Stimulated activated CD4-positive, alpha-beta T cell treated with anti-CD3 and anti-CD28 coated beads, Interleukin-1b, Interleukin-23, amount 100 ng/mL, for 48 hours (primary cell): ENCODE data around the gene CHST10.

ENCODE experiments used
- DNase-seq: peaks from one replicate; pipeline ENCODE4 v3.0.0-alpha.2; 2020

The CHST10 gene

GRCh38 chr2:100412881-100413321, 4.6 kb downstream of the CHST10 start:
- DNase-seq: no peak

DNA sequence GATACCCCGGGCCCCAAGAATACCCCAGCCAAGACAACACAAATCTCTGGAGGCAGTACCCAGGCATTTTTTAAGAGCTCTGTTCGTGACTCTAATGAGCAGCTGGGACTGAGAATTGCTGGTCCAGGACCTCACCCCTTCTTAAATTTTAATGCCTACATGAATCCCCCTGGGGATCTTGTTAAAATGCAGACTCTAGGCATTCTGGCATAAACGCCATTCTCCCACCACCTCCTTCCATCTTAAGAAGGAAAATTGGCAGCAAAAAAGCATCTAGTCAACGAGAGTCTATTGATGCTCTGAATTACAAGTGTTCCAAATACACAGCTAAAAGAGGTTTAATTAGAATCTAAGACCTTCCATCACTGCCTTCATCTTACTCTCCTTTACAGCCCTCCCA, 5.0 kb downstream of the CHST10 start:
- no peak for DNase-seq

DNA sequence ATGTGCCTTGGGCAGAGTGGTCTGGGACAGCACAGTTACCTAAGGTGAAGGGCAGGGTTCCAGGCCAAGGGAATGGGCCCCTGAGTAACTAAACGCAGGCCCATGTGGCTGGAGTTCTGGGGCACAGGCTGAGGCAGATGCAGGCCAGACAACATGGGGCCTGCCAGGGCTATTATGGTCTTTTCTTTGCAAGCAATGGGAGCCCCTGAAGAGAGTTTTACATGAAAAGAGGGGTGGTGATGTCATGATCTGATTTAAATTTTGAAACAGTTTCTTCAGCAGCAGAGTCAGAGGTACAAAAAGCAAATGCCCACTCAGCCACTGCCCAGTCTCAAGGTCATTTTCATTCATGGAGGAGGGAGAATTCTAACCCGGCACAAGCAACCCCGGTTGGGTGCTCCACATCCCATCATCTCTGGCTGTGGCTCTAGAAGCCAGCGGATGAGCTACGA, 5.6 kb downstream of the CHST10 start:
- DNase-seq: no peak

DNA sequence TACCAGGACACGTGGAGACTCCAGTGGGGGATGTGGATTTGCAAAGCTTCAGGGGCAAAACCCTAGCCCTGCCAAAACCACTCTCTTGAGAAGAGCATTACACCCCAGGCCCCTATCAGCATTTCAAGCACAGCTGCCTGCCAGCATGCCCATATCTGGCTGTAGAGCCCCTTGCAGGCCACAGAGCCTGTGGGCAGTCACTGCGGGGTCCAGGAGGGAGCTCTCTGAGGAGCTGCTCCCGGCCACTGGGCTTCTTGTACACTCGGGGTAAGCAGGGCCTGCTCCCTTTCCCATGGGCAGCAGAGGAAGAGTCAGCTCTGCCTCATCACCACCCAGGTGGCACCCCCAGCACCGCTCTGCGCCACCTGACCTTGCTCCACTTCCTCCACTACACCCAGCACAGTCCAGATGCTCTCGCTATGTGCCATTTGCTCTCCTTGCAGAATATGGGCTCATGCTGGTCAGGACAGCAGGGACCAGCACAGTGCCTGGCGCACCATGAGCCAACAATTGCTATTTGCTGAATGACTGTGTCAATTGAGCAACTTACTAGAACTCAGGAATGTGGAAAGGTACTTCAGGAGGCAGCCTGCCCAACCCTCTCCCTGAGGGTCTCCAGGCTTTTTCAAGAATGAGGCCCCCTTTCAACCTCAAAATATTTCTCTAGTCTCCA, 7.4 kb downstream of the CHST10 start:
- no peak for DNase-seq

DNA sequence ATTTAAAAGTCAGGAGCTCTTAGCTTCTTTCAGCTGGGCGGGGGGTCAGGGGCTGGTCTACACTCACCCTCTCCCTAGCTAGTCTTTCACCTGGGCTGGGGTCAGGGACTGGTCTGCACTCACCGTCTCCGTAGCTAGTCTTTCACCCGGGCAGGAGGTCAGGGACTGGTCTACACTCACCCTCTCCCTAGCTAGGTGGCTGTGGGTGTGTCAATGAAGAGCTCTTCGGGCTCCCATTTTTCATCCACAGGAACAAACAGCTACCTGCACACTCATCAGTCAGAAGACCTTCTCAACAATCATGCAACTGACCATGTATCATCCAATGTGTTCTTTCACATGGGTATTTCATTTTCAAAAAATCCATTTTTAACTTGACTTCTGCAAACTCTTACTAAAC, 8.0 kb downstream of the CHST10 start:
- no peak for DNase-seq

DNA sequence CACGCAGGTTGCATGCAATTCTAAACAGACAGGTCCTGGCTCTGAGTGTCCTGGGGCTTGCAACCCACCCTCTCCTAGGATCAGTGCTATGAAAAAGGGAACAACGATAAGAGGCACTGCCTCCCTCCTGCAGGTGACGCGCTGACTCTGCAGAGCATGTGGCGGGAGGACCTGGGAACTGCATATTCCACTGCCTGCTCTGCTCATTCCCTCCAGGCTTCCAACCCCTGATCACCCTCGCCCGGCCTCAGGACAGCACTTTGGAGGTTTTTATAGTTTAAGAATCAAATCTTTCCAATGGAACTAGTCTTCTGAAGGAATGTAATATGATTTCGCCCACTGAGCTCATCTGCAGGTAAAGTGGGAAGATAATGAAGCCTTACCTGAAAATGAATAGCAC, 8.5 kb downstream of the CHST10 start:
- no peak for DNase-seq

DNA sequence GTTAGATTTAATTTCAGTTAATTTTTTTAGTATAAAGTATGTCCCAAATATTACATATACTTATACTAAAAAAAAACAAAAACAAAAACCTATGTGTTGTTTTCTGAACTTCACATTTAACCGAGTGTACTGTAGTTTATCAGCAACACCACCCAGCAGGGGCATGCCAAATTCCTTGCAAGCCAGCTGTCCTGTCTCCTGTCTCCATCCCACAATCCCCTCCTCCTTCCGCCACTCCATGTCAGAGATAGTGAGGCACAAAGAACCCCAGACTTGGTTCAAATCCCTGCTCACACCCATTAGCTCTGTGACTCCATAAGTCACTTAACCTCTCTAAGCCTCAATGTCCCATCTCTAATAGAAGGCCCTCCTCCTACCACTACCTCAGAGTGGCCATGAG, 9.4 kb downstream of the CHST10 start:
- no peak for DNase-seq

DNA sequence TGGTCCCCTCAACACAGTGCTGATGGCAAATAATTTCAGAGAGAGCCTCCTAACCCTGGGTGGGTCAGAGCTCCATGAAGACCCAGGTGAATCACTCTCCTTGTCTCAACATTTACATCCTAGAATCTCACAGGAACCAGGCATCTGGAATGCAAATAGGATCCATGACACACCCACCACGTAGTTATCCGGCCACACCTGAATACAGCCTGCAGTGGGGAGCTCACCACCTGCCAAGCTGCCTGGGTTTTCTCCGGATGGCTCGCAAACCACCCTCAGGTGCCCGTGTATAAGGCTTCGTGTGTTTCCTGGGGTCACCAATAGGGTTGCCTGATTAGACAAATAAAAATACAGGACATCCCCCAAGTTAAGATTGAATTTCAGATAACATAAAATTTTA, 9.9 kb downstream of the CHST10 start:
- no peak for DNase-seq

DNA sequence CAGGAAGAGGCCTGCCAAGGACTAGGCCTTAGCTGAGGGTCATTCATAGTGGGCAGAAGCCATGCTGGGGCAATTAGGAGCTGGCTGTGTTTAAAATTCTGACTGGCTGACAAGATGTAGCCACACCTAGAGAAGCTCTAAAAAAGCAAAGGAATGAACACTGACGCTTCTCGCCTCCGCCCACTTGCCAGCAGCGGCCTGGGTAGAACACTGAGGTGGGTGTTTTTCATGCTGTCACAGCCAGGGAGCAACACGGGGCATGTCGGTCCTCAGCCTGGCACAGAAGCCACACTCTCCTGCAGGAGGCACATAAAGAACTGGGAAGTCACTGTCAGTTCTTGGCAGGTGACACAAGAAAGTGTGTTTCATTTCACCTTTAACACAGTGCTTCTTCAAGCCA, 10.4 kb downstream of the CHST10 start:
- no peak for DNase-seq

- no peak for DNase-seq
These were observed 11.4 kb downstream of the CHST10 start for GRCh38 chr2:100406120-100406508.

DNA sequence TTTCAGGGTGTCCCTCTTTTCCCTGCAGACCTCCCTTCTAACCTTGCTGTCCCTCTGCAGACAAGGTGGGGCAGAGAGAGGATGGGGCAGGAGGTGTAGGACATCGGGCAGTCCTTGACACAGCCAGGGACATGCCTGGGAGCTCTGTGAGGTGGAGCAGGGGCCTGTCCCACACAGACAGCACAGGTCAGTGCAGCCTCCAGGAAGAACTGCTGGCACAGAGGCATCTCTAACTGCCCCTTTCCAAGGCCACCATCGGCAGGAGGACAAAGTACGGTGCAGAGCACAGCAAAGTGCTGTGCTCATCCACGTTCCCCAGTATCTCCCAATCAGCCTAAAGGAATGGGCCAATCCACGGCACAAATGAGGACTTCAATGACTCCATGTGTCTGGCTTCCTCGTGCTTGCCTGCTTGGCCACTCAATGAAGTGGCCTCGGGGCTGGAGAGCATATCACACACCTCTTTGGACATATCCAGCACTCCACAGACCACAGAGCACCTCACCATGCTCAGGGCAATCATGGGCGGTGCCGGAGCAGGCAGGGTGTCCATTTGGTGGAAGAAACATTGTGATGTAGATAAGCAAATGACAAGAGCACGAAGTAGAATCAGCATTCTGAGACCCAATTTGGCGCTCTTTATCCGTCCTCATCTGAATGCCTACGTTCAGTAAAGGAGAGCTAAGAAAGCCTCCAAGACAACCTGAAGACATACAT, 11.9 kb downstream of the CHST10 start:
- DNase-seq: no peak

DNA sequence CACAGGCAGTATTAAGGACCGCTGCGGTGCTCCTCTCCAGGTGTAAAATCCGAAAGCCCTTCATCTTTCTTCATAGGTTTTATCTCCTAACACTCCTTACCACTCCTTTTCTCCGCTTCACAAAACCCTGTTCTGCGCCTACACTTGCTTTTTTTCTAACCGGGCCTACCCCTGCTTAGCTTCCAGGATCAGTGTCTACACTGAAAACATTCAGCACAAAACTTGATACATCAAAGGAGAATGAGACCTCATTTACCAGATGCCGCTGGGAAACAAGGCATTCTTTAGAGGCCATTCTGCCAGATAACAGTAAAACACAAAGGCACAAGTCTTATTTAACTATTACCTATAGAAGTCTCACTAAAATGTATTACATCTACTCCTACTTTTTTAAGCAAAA, 13.1 kb downstream of the CHST10 start:
- no peak for DNase-seq

DNA sequence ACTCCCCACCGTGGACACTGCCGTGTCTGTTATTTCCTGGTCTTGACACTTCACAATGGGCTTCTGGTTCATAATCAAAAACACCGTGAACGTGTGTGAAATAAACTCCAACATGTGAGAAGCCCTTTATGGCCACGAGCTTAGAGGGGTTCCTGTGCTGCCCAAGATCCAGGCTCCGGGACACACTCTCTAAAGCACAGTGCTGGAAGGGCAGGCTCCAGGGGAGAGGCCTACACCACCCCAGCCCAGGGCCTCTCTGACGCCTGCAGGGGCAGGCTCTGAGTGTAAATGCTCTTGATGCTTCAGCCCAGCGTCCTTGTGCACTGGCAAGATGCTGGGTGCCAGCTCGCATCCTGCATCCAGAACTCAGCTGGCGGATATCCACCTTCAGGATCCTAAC, 13.7 kb downstream of the CHST10 start:
- DNase-seq: no peak

DNA sequence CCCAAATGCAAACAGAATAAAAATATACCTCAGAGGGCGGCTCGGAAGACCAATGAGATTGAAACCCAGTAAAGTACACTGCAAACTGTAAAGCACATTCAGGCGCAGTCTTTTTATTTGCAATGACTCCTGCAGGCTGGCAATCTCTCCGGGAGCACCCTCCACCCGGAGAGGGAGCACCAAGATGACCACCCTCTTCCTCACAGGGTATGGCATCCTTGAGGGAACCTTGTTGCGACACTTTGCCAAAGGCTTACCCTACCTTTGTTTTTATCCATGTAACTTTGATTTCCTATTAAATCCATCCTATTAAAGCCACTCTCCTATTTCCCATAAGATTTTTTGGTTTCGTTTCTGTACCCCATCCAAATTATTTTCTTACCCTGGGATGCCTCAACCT, 16.2 kb downstream of the CHST10 start:
- no peak for DNase-seq

GRCh38 chr2:100399714-100400113, 17.8 kb downstream of the CHST10 start:
- DNase-seq: no peak

- DNase-seq: no peak
These were observed 19.5 kb downstream of the CHST10 start for GRCh38 chr2:100397976-100398375.

GRCh38 chr2:100397118-100397860, 20.2 kb downstream of the CHST10 start:
- no peak for DNase-seq

DNA sequence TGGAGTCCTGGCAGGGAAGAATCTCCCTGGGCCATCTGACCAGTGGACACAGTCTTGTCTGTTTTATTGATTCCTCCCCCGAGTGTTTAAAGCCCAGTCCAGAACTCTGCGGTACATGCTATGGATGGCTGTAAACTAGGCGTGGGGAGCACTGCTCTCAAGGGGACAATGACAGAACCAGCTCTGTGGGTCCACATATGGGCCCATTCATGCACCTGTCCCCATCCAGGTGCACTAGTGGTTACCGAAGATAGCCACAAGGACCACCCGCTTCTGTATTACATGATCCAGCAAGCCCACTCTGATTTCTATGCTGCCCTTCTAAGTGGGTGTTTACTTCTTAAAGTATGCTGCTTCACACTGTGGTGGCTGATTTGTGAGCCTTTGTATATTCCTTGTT, 21.0 kb downstream of the CHST10 start:
- DNase-seq: no peak

GRCh38 chr2:100395532-100396350, 21.7 kb downstream of the CHST10 start:
- DNase-seq: no peak

DNA sequence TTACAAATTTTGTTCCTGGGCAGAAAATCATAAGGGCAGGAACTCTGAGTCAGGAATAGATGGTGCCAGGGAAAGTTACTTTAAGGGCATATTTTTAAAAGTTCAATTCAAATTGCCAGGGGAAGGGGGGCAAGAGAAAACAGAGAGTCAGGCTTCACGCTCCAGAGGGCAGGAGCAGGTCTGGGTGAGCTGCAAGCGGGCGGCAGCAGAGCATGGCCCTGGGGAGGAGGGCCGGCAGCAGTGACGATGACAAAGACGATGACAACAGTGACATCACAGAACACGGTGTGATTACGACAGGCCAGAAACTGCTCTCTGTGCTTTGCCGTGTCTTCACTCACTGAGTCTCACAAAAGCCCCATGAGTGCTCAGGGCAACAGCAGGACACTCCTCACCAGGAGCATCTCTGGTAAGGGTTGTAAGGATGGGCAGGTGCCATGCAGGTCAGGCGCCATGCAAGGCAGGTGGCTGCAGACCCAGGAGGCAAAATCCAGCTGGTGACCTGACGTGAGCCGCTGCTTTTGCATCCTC, 23.3 kb downstream of the CHST10 start:
- DNase-seq: no peak

DNA sequence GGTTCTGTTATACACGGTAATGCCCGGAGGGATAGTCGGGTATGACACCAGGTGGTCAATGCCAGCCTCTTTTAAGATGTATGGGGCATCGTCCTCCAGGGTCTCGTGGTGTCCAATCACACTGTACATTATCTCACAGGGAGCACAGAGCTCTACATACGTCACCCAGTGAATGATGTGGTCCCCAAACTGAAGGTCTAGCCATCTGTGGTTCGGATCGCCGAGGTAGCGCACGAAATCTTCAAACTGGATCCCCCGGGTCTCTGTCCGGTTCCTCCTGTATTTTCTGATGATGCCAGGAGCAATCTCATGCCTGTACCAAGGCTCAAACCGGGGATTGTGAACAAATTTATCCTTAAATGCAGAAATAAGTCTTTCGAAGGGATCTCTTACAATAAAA, 24.1 kb downstream of the CHST10 start:
- DNase-seq: no peak

GRCh38 chr2:100392715-100393114, 24.8 kb downstream of the CHST10 start:
- no peak for DNase-seq
